Stimulated activated CD8-positive, alpha-beta memory T cell treated with anti-CD3 and anti-CD28 coated beads, Interleukin-2, amount 100 ng/mL, for 1 hour (primary cell): Measurements from ENCODE around the gene TBCA.

Experiments
- DNase-seq, 2 donors: peaks; one replicate each; pipeline ENCODE4 v3.0.0-alpha.2; 2020; ENCODE audit warnings: low read depth in 2 of 2

Gene TBCA, protein sequence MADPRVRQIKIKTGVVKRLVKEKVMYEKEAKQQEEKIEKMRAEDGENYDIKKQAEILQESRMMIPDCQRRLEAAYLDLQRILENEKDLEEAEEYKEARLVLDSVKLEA

DNA sequence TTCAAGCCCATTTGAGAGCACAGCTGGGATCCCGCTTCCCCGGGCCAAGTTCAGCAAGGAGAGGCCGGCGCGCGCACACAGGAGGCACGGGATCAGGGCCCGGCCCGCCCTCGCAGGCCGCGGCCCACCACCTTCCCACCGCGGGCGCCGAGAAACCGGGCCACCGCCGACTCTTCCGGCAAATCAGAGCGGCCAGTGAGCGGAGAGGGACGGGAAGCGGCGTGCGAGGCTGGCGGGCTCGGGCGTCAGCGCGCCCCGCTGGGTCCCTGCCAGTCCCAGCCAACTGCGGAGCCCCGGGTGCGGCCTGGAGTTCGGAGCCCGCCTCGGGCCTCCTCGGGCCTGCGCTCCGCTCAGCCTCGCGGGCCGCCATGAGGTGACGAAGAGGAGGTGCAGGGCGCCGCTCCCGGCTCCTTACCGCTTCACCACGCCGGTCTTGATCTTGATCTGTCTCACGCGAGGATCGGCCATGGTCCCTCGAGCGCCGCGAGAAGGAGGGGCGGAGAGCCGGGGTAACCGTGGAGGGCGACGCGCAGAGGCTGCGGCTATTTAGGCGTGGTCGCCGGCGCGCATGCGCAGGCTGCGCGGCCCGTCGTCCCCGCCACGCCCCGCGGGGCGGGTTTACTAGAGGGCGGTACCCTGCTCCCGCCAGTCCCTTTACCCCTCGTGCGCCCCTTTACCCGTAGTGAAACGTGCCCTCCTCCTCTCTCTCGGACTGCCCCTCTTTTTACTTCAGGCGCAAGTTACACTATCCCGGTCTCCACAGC lies at the start of gene TBCA:
Gene TBCA, minus strand, starts transcription at position 550 of the 764 bp plus-strand sequence. Its CDS starts 82 bp downstream, at position 468.
- DNase-seq = peak; percentile 85 to 89

GRCh38 chr5:77824981-77825380 lies 48.8 kb upstream of the TBCA start:
- DNase-seq = no peak

DNA sequence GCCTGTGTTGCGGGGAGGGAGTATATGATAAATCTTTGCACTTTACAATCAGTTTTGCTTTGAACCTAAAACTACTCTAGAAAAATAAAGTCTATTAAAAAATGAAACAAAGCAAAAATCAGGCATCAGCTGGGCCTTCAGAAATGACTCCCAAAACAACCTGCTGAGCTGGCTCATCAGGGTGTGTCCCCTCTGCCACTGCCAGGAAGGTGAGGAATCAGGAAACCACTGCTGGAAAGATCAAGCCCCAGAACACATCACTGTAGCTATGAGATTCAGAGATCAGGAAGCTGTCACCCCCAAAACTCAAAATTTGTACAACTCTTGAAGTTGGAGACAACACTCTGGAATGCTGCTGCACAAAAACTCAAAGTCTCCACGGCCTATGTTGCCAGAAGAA lies 40.5 kb upstream of the TBCA start:
- DNase-seq = no peak

GRCh38 chr5:77812926-77813589 lies 36.9 kb upstream of the TBCA start:
- DNase-seq = no peak

GRCh38 chr5:77806213-77806843 lies 30.2 kb upstream of the TBCA start:
- DNase-seq = no peak

- DNase-seq = no peak
Observed at GRCh38 chr5:77798456-77798855, 22.3 kb upstream of the TBCA start.

DNA sequence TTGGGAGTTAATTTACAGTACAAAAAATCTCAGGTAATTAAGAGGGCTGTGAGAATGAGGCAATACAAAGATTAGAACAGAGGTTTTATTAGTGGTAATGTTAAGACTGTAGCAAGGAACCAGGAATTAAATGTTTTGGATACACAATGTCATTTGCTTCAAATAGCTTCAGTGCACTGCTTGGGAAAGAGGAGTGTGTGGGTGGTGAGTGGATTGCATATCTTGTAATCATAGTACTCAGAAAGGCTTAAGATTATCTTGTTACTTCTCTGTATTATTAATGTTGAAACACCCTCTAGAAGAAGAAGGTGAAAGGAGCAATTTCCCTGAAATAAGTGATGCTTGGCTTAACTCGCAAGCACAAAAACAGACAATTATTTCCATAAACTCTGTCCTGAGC lies 21.0 kb upstream of the TBCA start:
- DNase-seq = no peak

GRCh38 chr5:77795846-77796245 lies 19.7 kb upstream of the TBCA start:
- DNase-seq = no peak

- no peak for DNase-seq
Observed at GRCh38 chr5:77795268-77795667, 19.1 kb upstream of the TBCA start.

- no peak for DNase-seq
Observed at GRCh38 chr5:77791926-77792325, 15.8 kb upstream of the TBCA start.

DNA sequence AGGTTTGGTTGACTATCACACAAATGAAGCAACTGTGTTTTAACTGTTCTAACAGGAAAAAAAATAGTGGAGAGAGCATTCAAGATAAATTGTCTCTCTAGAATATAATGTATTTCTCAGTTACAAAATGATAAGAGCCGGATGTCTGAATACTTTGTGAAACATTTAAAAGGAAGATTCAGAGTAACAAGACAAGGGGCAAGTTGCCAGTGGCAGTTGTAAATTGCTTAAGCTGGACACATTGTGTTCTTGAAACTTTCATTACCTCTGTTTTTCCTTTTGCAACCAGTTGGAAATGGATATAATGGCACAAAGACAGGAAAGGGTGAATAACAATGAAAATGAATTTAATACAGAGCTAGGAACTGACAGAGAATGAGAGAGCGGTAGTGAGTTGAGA lies 15.2 kb upstream of the TBCA start:
- DNase-seq = no peak

DNA sequence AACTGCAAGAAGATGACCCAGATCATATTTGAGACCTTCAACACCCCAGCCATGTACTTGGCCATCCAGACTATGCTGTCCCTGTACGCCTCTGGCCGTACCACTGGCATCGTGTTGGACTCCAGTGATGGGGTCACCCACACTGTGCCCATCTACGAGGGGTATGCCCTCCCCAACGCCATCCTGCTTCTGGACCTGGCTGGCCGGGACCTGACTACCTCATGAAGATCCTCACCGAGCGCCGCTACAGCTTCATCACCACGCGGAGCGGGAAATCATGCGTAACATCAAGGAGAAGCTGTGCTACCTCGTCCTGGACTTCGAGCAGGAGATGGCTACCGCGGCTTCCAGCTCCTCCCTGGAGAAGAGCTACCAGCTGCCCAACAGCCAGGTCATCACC lies 9.1 kb upstream of the TBCA start:
- DNase-seq = no peak

DNA sequence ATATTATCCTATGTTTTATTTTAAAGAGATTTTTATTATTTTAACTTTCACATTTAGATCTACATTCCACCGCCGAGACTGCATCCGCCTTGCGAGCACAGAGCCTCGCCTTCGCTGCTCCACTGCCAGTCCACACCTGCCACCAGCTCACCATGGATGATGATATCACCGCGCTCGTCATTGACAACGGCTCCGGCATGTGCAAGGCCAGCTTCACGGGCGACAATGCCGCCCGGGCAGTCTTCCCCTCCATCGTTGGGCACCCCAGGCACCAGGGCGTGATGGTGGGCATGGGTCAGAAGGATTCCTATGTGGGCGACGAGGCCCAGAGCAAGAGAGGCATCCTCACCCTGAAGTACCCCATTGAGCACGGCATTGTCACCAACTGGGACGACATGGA lies 8.6 kb upstream of the TBCA start:
- DNase-seq = no peak

- no peak for DNase-seq
Observed at GRCh38 chr5:77781076-77781475, 4.9 kb upstream of the TBCA start.

- no peak for DNase-seq
Observed at GRCh38 chr5:77778881-77779438, 2.8 kb upstream of the TBCA start.

GRCh38 chr5:77778398-77778797 lies 2.3 kb upstream of the TBCA start:
- no peak for DNase-seq

GRCh38 chr5:77777911-77778310 lies 1.8 kb upstream of the TBCA start:
- no peak for DNase-seq

- no peak for DNase-seq
Observed at GRCh38 chr5:77777281-77777892, 1.2 kb upstream of the TBCA start.

DNA sequence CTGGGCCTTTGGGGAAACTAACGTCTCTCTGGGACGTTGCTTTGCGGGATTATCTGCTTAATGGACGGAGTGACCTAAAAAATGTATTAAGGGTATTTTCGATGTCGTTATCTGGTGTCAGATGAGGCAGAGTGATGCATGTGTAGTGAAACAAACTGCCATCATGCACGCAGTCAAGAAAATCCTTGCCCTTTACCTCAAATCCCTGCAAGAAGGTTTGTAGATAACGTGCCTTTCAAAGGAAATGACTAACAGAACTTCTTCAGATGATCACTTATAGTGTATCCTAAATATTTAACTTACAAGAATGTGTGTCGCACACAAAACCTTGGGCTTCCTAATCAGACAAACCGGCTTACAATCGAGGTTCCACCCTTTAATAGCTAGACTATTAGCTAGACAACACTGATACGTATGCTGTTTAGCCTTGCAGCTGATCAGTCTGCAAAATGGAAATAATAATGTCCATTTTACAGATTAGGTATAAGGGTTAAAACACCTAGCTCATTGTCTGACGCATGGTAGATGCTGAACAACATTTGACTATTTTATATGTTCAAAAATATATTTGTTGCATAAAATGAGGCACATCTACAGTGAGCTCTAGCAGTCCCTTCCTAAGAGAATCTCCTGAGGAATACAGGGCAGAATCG lies 541 bp upstream of the TBCA start:
- no peak for DNase-seq

- no peak for DNase-seq
Observed at GRCh38 chr5:77774981-77775789, 954 bp downstream of the TBCA start.
